GM20000 (cell line): ENCODE measurements around the gene CDH10.

ENCODE experiments used
- DNase-seq: peaks from one replicate; pipeline ENCODE4 v3.0.0; 2012; ENCODE audit warnings: low spot score
- TF ChIP-seq, protein P1 (sequence below): IDR thresholded peaks from 2 replicates; pipeline ENCODE4 v1.5.1; 2012; ENCODE audit warnings: mild to moderate bottlenecking, control low read depth; ENCODE audit errors: extremely low read depth, missing control alignments

The CDH10 gene

DNA sequence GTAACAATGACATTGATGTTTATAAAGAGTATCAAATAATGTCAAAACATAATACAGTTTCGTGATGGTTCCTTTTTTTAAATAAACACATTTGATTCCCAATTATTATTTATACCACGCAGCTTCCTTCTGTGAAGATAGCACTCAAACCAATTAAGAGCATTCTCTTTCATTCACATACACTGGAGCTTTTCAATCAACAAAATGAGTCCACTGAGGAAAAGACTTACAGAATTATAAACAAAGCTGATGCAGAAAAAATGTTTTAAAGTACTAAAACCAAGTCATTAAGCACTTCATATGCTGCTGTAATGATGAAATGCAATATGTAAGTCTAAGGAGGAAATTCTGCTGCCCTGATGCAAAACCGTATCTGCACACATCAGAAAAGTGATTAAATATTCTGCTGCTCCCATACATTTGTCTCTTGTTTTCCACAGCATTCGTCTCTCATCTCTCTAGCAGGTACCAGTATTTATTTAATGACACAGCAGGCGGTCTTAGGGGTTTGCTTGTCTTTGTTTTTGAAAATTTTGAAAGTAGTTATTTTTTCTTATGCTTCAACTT is 147.1 kb downstream of the CDH10 start:
- DNase-seq: no peak
- TF ChIP-seq, protein P1, sequence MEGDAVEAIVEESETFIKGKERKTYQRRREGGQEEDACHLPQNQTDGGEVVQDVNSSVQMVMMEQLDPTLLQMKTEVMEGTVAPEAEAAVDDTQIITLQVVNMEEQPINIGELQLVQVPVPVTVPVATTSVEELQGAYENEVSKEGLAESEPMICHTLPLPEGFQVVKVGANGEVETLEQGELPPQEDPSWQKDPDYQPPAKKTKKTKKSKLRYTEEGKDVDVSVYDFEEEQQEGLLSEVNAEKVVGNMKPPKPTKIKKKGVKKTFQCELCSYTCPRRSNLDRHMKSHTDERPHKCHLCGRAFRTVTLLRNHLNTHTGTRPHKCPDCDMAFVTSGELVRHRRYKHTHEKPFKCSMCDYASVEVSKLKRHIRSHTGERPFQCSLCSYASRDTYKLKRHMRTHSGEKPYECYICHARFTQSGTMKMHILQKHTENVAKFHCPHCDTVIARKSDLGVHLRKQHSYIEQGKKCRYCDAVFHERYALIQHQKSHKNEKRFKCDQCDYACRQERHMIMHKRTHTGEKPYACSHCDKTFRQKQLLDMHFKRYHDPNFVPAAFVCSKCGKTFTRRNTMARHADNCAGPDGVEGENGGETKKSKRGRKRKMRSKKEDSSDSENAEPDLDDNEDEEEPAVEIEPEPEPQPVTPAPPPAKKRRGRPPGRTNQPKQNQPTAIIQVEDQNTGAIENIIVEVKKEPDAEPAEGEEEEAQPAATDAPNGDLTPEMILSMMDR: no peak

- TF ChIP-seq, protein P1: no peak
- DNase-seq: no peak
These were observed 147.6 kb downstream of the CDH10 start for GRCh38 chr5:24497145-24497544.

DNA sequence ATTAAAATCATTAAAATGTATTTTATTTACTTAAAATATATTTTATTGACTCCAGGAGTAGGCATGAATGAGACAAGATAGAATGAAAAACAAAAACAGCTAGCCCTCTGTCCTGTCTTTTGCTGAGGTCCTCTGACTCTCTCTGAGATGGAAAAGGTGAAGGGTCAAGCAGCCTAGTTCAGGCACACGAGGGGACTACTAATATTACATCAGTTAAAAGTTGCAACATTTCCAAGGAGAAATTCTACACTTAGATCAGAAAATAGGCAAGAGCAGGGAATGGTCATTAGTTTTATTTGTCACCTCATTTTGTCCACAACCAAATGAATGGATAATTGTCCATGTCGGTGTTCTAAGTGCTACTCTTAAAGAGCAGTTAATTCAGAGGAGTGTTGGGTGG is 148.5 kb downstream of the CDH10 start:
- no peak for DNase-seq
- TF ChIP-seq, protein P1: no peak

DNA sequence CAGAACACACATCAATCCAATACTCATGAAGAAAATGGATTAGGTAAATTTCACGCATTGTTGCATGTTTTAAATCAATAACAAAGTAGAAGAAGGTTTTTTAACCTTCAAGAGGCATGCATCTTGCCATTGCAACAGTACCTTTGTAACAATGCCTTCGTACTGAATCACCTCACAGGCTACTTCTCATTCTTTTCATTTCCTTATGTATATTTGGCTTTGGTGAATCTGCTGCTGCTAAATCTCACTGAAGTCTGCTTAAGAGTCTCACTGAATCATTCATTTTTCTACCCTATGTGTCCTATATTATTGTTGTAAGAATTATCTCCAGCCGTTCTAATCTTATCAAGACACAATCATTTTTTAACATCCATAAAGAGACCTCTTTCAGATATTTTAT is 152.5 kb downstream of the CDH10 start:
- no peak for DNase-seq
- TF ChIP-seq, protein P1: no peak

DNA sequence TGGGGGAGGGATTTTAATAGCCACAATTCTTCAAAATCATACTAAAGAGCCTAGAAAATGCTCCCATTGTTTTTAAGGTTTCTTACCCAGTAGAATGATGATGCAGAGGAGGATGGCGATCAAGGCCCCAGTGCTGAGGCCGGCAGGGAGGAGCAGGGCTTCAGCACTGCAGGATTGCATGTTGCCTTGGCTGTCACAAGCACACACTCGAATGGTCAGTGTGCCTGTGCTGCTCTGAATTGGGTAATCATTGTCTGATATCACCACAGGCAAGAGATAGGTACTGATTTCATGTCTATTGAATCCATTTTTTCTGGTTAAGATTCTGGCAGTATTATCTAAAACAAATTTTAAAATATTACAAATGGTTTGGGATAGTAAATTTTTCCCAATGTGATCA is 153.3 kb downstream of the CDH10 start:
- no peak for DNase-seq
- TF ChIP-seq, protein P1: no peak

- TF ChIP-seq, protein P1: no peak
- DNase-seq: no peak
These were observed 157.2 kb downstream of the CDH10 start for GRCh38 chr5:24487368-24488229.

GRCh38 chr5:24480952-24481351 is 163.8 kb downstream of the CDH10 start:
- no peak for DNase-seq

More at GRCh38 chr5:24480952-24481351, 163.8 kb downstream of the CDH10 start:
- TF ChIP-seq, protein P1: no peak
